ENCODE results near the gene ZNF212.
"Not testable (repeated sequence)": the region's sequence is repeated elsewhere in the genome, so short reads cannot be mapped to it uniquely, and the experiment has no call there.

ZNF212 gene

DNA sequence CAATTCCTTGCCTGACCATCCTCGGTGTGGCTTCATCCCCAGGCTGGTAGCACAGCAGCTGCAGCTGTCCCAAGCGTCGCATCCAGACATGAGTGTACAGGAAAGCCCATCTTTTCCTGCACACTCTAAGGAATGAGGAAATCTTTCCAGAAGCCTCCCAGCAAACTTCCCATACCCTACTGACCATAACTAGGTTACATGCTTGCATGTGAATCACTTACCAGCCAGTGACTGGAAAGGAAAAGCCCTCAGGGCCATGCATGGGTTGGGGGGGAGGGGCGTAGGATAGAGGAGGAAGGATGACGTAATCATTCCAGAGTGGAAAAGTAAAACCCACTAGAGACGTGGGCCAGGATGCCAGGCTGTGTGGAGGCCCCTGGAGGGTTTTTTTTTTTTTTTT, 18.9 kb upstream of the ZNF212 start:
- no peak for DNase-seq

DNA sequence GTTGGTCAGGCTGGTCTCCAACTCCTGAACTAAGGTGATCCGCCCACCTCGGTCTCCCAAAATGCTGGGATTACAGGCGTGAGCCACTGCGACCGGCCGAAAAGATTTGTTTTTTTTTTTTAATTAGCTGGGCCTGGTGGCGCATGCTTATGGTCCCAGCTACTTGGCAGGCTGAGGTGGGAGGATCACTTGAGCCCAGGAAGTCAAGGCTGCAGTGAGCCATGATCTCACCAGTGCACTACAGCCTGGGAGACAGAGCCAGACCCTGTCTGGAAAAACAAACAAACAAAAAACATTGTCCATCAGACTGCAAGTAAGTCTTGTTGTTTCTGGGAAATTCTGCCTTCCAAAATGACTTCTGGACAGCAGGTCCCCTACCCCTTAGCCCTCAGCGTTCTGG, 16.3 kb upstream of the ZNF212 start:
- no peak for DNase-seq

DNA sequence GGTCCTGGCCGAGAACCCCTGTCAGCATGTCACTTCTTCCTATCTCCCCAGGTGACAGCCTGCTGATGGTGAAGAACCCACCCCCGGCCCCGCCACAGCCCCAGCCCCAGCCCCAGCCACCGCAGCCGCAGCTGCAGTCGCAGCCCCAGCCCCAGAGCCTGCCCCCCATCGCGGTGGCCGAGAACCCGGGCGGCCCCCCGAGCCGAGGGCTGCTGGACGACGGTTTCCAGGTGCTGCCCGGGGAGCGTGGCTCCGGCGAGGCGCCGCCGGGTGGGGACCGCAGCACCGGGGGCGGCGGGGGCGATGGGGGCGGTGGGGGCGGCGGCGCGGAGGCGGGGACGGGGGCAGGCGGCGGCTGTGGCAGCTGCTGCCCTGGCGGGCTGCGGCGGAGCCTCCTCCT, 15.7 kb upstream of the ZNF212 start:
- DNase-seq = no peak

DNA sequence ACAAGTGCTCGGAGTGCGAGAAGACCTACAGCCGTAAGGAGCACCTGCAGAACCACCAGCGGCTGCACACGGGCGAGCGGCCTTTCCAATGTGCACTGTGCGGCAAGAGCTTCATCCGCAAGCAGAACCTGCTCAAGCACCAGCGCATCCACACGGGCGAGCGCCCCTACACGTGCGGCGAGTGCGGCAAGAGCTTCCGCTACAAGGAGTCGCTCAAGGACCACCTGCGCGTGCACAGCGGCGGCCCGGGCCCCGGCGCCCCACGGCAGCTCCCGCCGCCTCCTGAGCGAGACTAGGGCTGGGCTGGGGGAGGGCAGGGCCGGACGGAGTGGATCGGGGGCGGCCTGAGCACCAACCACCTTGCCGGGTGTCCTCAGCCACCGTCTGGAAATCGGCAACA, 15.1 kb upstream of the ZNF212 start:
- DNase-seq = no peak

DNA sequence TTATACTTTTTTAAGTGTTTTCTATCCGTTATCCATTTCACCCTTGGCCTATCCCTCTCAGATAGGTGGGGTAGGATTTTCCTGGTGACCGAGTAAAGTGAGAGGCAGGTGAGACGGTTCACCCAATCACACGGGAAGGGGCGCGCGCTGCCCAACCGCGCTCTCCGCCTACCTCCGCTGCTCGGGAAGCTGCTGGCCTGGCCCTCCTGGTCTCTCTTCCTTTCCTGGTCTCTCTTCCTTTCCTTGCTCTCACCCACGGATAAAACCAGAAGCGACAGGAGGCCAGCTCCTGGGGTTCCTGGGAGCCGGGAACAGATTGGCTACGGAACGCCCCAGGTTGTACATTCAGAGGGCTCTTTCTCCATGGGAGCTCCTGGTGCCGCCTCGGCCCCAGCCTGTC, 14.3 kb upstream of the ZNF212 start:
- DNase-seq = no peak

DNA sequence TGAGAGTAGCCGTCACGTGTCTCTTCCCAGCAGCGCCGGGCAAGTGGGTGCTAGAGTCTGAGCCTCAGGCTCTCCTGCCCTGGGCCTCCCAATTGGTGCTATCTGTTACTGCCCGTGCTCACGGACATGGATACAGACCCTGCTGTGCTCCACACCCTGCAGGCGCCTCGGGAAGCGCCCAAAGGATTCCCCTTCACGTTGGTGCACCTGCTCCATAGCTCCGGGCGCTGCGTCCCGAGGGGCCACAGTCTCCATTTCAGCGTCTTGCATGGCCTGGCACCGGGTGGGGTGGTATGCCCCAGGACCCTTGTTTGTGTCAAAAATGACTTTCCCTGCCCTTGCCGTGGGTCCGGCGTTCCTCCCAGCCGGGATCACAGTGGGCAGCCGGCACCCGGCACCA, 13.8 kb upstream of the ZNF212 start:
- DNase-seq = no peak

DNA sequence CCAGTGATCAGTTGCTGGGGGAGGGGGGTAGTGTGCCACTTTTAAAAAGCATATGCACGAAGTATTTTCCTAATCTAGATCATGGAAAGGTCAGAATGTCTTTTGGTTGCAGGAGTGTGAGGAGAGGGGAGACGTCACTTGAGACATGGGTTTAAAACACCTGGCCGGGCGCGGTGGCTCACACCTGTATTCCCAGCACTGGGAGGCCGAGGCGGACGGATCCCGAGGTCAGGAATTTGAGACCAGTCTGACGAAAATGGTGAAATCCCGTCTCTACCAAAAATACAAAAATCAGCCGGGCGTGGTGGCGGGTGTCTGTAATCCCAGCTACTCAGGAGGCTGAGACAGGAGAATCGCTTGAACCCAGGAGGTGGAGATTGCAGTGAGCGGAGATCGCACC, 13.1 kb upstream of the ZNF212 start:
- DNase-seq = not testable (repeated sequence)

DNA sequence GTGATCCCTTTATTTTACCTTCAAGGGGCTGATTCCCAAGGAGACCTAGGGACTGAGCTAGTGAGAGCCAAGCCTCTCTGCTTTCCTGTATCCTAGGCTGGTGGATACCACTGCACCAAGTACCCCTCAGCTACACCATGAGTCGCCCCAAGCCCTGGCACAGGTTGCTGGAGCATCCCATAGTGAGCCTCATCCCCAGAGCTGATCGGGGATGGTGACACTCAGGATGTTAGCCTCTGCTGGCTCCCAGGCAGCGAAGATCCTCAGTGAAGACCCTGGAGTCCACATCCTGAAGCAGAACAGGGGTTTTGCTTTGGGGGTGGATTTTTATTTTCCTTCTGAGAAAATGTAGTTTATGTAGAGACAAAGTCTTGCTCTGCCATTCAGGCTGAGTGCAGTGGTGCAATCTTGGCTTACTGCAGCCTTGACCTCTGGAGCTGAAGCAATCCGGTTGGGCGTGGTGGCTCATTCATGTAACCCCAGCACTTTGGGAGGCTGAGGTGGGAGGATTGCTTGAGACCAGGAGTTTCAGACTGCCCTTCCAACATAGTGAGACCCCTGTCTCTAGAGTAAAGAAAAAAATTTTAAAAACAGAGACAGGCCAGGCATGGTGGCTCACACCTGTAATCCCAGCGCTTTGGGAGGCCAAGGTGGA, 12.5 kb upstream of the ZNF212 start:
- no peak for DNase-seq

DNA sequence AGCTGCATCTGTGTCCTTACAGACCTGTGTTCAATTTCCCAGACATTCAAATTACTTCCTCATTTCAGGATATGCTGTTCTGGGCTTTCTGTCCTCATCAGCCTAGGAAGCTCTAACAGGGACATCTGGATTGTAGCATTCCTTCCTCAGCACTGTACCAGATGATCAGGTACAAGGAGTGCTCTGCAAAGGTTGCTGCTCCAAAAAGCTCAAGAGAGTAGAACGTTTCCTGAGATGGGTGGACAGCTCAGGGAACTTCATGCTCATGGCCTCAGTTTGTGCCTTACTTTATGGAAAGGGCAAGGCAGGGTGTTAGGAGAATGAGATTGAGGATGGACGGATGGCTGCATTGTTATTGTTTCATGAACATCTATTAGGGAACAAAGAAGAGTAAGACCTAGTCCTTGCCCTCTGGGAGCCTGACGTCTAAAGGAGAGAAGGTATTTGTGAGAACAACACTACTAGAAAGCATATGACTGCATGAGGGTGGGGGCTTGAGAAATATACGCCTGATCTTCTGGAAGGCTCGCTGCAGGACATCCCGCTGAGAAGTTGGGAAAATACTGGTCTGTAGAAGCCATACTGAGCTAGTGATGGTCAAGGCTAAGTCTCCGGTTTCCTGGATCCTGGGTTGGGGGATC, 10.5 kb upstream of the ZNF212 start:
- no peak for DNase-seq

DNA sequence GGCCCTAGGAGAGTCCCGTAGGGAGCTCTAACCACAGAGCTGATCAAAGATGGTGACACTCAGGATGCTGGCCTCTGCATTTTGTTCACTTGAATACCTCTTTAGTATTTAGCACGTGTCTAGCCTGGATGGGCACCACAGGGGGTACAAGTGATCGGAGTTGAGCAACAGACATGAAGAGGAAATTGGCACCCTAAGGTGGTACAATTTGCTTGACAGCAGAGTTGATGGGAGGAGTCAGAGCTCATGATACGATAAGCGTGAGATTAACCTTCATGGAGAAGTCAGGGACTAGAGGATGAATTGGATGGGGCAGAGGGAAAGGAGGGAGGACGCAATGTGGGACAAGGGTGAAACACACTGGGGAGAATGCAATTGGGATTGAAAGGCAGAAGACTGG, 9.9 kb upstream of the ZNF212 start:
- DNase-seq = no peak

DNA sequence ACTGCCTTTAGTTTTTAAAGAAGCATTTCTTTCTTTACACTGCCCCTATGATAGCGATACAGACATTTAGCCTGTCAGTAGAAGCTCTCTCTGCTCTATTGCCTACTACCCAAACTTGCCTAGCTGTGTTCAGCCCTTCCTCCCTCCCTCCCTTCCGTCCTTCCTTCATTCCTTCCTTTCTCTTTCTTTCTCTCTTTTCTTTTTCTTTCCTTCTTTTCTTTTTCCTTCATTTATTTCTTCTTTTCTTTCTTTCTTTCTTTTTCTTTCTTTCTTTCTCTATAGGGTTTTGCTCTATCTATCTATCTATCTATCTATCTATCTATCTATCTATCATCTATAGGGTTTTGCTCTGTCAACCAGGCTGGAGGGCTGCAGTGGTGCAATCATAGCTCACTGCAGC, 7.1 kb upstream of the ZNF212 start:
- no peak for DNase-seq

DNA sequence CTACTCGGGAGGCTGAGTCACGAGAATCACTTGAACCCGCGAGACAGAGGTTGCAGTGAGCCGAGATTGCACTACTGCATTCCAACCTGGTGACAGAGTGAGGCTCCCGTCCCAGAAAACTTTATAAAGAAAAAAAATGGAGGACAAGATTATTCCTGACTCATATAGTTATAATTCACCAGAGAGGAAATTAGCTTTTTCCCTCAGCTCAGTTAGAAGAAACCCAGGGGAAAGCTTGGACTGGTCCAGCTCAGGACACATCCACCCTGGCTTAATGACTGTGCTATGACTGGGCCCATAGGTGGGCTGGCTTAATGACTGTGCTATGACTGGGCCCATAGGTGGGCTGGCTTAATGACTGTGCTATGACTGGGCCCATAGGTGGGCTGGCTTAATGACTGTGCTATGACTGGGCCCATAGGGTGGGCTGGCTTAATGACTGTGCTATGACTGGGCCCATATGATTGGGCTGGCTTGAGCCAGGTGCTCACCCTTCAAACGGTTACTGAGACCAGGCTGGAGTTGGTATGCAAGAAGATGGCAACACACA, 5.7 kb upstream of the ZNF212 start:
- DNase-seq = not testable (repeated sequence)

DNA sequence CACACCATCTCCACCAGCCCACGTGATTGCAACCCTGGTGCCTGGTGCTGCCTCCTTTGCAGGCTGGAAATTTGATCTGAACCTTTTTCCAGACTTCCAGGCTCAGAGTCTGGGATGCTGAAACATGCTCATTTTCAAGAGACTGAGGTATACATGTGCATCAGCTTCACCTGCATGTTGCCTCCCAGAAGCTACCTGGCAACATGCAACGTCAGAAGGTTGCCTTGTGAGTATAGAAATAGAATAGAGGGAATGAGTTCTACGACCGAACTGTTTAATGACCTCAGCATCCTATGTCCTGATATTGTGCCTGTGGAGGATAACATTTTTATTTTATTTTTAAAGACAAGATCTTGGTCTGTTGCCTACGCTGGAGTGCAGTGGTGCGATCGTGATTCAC, 1.9 kb upstream of the ZNF212 start:
- DNase-seq = no peak

DNA sequence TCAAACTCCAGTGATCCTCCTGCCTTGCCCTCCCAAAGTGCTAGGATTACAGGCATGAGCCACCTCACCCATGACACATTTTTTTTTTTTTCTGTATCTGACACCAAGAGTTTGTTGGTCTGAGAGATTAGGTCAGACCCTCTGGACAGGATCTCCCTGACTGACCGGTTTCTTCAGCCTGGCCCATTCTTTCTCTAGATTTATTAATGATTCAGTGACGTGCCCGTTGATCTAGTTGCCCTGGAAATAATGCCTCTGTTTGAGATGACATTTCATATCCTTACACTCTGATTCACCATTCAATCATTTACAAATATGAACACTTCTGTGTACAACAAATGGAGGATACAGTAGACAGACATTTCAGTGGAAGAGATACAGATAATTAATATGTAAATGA, 1.4 kb upstream of the ZNF212 start:
- no peak for DNase-seq

DNA sequence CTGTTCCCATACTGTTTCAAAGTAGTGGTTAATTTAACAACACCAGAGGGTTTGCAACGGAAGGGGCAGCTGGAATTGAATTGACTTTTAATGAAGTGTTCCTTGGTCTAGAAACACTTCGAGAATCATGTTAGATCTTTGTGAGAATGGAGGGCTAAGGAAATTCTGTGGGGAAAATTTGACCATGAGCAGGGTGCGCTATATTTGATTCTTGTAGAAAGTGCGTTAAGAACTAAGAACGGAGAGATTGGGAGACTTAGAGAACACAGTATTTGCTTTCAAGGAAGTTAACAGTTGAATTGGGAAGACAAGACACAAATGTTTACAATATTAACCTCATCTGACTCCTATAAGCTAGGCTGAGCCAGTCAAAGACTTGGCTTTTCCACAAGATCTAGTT, 1.2 kb downstream of the ZNF212 start:
- no peak for DNase-seq

DNA sequence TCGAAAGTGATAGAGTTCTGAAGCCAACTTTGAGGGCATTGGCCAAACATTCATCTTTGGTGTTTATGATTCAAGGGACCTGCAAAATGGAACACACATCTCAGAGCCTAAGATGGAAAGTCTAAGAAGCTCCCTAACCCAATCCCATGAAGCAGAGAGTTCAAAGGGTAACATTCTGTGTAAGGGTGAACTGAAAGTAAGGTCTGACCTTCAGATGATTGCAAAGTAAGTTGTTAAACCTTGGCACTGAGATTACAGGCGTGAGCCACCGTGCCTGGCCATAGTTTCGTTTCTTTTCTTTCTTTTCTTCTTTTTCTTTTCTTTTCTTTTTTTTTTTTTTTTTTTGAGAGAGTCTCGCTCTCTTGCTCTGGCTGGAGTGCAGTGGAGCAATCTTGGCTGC, 2.2 kb downstream of the ZNF212 start:
- DNase-seq = no peak

DNA sequence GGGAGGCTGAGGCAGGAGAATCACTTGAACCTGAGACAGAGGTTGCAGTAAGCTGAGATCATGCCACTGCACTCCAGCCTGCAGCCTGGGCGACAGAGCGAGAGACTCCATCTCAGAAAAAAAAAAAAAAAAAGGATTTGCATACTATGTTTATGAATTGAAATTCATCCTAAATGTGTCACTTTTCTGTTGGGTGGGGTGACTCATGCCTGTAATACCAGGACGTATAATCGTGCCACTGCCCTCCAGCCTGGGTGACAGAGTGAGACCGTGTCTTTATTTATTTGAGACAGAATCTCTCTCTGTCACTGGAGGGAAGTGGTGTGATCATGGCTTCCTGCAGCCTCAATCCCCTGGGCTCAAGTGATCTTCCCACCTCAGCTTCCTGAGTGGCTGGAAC, 5.8 kb downstream of the ZNF212 start:
- DNase-seq = no peak

DNA sequence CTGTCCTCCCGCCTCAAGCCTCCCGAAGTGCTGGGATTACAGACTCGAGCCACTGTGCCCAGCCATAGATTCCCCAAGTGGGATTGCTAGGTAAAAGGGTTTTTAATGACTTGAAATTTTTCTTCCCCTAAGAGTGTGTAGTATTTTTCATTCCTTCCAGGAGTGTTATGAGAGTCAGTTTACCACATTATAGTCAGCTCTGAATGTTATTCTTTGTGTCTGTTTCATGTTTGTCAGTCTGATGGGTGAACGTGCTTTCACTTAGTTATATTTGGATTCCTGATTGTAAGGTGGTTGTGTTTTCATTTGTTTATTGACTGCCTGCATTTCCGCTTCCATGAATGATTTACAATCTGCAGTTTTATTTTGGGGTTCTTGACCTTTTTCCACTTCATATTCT, 6.3 kb downstream of the ZNF212 start:
- DNase-seq = no peak

DNA sequence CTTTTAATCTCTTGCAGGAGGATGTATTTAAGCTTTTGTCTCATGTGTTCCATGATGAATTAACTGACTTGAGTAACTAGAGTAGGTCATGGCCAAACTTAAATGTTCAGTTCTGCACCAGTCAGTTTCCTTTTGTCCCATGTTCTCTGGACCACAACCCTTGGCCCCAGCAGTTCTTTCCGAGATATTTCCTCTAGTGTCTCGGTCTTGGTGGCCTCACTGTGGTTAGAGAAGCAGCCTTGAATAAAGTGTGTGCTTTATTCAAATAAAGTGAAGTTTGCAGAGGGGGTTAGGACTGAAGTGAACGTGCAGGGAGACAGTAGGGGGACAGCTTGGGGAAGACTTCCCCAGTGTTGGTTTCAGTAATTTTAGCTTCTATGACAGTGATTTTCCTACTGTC, 9.3 kb downstream of the ZNF212 start:
- no peak for DNase-seq

DNA sequence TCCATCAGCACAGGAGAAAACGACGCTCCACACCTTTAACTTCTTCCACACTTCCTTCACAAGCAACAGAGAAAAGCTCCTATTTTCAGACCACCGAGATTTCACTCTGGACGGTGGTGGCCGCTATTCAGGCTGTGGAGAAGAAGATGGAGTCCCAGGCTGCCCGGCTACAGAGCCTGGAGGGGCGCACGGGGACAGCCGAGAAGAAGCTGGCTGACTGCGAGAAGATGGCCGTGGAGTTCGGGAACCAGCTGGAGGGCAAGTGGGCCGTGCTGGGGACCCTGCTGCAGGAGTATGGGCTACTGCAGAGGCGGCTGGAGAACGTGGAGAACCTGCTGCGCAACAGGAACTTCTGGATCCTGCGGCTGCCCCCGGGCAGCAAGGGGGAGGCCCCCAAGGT, 10.7 kb downstream of the ZNF212 start:
- DNase-seq = not testable (repeated sequence)

DNA sequence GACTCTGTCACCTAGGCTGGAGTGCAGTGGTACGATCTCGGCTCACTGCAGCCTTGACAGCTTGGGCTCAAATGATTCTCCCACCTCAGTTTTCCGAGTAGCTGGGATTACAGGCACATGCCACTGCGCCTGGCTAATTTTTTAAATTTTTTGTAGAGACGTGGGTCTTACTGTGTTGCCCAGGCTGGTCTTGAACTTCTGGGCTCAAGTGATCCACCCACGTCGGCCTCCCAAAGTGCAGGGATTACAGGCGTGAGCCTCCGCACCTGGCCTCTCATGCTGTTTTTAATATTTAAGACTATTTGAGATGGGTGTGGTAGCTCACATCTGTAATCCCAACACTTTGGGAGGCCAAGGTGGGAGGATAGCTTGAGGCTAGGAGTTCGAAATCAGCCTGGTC, 12.1 kb downstream of the ZNF212 start:
- not testable (repeated sequence) for DNase-seq

DNA sequence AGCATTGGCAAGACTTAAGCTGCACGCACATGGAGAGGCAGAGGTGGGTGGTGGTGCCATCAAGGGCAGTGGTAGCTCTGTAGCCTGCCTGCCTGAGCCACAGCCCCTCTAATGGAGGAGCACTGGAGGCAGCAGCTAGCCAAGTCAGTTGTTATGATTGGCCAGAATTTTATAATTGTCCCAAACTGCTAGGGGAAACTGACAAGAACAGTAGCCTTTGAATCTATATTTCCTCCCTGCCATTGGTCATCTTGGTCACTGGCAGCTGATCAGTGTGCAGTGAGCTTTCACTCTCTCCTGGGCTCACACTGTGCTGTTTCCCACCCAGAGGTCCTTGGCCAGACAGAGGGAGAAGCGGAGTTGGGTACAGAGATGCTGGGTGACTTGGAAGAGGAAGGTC, 12.9 kb downstream of the ZNF212 start:
- no peak for DNase-seq

DNA sequence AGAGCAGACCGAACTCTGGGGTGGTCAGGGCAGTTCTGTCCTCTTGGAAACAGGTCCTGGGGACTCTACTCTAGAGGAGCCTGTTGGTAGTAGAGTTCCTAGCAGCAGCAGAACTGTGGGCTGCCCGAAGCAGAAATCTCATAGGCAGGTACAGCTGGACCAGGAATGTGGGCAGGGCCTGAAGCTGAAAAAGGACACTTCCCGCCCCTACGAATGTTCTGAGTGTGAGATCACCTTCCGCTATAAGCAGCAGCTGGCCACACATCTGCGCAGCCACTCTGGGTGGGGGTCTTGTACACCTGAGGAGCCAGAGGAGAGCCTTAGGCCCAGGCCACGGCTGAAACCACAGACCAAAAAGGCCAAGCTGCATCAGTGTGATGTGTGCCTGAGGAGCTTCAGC, 14.2 kb downstream of the ZNF212 start:
- DNase-seq = no peak

DNA sequence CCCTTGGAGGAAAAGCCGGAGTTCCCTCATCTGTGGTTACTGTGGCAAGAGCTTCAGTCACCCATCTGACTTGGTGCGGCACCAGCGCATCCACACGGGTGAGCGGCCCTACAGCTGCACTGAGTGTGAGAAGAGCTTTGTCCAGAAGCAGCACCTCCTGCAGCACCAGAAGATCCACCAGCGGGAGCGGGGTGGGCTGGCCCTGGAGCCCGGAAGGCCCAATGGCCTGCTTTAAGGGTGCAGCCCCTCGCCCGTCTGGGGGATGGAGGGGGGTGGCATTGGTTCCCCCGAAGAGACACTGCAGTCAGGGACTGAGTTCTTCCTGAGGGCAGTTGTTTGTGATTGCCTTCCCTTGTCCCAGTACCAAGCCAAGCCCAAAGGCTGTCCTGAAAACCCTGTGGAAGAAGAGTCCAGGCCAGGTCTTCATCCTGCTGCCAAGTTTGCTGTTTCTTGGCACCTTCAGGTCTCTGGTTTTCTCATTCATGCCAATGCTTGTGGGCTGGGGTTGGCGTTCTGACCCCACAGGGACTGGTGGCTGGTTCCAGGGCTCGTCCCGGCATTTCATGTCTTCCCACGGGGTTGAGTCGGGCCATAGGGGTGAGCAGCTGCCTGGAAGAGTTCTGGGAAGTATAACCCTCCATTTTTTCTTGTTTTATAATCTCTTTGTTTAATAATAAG, 14.9 kb downstream of the ZNF212 start:
- DNase-seq = no peak
